ENCODE measurements around the gene DVL1.

The DVL1 gene

GRCh38 chr1:1299686-1300351, 49.4 kb downstream of the DVL1 start:
- H3K36me3 ChIP-seq: peaks cover 42% of the 10 kb centered on the region
- peak overlapping the region; percentile 88 for H3K27ac ChIP-seq
- H3K4me3 ChIP-seq (ENCODE audit: low read depth, low read length): no peak overlapping the region
- DNase-seq: peak; percentile 65
- TF ChIP-seq, protein P1, sequence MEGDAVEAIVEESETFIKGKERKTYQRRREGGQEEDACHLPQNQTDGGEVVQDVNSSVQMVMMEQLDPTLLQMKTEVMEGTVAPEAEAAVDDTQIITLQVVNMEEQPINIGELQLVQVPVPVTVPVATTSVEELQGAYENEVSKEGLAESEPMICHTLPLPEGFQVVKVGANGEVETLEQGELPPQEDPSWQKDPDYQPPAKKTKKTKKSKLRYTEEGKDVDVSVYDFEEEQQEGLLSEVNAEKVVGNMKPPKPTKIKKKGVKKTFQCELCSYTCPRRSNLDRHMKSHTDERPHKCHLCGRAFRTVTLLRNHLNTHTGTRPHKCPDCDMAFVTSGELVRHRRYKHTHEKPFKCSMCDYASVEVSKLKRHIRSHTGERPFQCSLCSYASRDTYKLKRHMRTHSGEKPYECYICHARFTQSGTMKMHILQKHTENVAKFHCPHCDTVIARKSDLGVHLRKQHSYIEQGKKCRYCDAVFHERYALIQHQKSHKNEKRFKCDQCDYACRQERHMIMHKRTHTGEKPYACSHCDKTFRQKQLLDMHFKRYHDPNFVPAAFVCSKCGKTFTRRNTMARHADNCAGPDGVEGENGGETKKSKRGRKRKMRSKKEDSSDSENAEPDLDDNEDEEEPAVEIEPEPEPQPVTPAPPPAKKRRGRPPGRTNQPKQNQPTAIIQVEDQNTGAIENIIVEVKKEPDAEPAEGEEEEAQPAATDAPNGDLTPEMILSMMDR (IDR thresholded peaks at IDR 0.05; ENCODE audit: low read depth, low read length): peak; percentile 68
- H3K9me3 ChIP-seq (ENCODE audit: severe bottlenecking): no peaks in the 10 kb centered on the region
- no peaks in the 10 kb centered on the region for H3K27me3 ChIP-seq (ENCODE audit: insufficient read depth, low read depth, severe bottlenecking)

DNA sequence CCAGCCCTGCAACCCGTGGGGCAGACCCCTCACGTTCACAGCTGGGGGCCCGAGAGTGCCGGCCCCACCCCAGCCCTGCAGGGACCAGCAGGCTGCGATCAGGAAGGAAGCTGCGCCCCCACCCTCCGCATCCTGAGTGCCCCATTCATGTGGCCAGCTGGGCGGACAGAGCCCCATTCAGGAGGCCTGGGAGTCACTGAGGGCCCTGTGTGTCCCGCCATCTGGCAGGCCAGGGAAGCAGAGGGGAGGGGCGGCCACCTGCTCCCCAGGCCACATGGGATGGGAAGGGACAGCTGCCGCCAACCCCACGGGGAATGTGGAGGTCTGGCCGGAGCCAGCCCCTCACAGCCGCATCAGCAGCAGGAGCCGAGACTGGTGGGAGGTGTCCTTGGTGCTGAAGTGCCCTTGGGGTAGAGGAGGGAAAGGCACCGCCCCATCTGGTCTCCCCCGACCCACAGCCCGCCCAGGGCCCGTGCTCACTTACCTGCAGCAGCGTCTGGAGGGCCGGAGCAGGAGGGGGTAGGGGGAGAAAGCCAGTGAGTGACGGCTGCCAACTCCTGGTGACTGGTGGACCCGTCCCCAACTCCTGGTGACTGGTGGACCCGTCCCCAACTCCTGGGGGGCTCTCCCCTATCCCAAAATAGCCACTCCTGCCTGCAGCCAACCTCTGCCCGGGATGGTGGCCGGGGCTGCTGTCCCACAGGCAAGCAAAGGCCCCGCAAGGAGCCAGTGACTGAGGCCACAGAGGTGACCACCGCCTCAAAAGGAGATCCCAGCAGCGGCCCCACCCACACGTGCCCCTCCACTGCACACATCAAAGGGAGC, 50.1 kb downstream of the DVL1 start:
- Histone ChIP-seq H3K4me3 (ENCODE audit: low read depth, low read length) (peak overlapping the region; percentile 10; the same call in 1 of the 2 replicates), H3K9me3 (ENCODE audit: severe bottlenecking) (no peaks in the 10 kb centered on the region), H3K36me3 (peaks cover 49% of the 10 kb centered on the region), H3K27me3 (ENCODE audit: insufficient read depth, low read depth, severe bottlenecking) (no peaks in the 10 kb centered on the region), H3K27ac (peak overlapping the region; percentile 88)
- TF ChIP-seq, protein P1 (IDR thresholded peaks at IDR 0.05; ENCODE audit: low read depth, low read length): no peak
- peak; percentile 96 for DNase-seq

DNA sequence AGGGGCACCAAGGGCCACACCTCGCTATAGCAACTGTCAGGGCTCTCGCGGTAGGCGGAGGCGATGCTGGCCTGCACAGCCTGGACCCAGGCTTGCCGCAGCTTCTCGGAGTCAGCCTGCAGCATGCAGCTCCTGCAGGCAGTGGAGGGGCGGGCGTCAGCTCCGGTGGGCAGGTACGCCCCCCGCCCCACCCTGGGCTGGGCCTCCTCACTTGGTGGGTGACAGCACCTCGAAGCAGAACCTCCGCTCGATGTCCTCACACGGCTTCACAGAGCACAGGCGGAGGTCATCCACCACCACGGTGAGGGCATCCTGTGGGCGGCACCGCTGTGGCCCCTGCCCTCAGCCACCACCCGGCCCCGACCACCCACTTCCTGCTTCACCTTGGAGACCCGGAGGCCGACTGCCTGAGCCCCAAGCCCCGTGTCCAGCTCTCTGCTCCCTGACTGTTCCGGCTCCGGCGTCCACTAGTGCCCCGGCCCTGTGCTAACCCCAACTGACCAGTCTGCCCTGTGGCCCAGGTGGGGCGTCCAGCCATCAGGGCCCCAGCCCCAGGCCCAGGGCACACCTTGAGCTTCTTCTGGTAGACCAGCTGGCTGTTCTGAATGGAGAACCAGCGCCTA, 51.3 kb downstream of the DVL1 start:
- Histone ChIP-seq H3K27me3 (ENCODE audit: insufficient read depth, low read depth, severe bottlenecking) (no peaks in the 10 kb centered on the region), H3K36me3 (peaks cover 57% of the 10 kb centered on the region), H3K4me3 (ENCODE audit: low read depth, low read length) (no peak overlapping the region), H3K27ac (peak overlapping the region; percentile 88), H3K9me3 (ENCODE audit: severe bottlenecking) (no peaks in the 10 kb centered on the region)
- TF ChIP-seq, protein P1 (IDR thresholded peaks at IDR 0.05; ENCODE audit: low read depth, low read length): no peak
- no peak for DNase-seq

DNA sequence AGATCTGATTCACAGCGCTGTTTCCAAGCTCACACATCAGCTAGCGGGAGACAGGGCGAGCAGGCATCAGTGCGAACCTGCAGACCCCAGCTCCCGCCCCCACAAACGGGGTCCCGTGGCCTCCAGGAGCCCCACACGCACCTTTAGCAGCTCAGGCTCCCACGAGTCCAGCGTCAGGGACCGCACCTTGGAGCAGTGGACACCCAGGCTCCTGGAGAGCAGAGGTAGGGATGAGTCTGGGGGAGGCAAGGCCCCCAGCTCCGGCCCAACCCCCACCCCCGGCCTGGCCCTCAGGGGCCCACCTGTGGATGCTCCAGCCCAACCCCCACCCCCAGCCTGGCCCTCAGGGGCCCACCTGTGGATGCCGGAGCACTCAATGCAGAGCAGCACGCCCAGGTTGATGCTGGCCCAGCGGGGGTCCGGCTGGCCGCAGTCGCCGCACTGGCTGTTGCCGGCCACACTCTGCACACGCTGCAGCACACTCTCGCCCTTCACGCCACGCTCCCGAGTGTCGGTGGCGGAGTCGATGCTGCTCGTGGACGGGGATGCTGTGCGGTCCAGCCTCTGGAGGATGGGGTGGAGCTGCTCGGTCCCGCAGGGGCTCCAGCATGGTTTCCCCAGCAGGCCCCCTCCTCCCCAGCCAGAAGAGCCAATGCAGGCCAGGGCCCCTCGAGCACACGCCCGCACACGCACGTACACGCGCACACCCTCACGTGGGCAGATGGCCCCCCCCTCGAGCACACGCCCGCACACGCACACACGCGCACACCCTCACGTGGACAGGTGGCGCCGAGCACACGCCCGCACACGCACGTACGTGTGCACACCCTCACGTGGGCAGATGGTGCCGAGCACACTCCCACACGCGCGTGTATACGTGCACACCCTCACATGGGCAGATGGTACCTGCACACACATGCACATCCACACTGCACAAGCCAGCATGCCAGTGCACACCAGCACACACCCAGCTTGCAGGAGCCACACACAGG, 52.9 kb downstream of the DVL1 start:
- TF ChIP-seq, protein P1 (IDR thresholded peaks at IDR 0.05; ENCODE audit: low read depth, low read length): no peak
- Histone ChIP-seq H3K9me3 (ENCODE audit: severe bottlenecking) (no peaks in the 10 kb centered on the region), H3K4me3 (ENCODE audit: low read depth, low read length) (no peak overlapping the region), H3K27me3 (ENCODE audit: insufficient read depth, low read depth, severe bottlenecking) (no peaks in the 10 kb centered on the region), H3K36me3 (peaks cover 65% of the 10 kb centered on the region), H3K27ac (no peak overlapping the region)
- no peak for DNase-seq
